PC-9 (cell line): ENCODE measurements around the gene CBLB.

Source experiments
- CTCF ChIP-seq: fragments of 200-600 bp; sonication (generic); conservative IDR thresholded peaks from 2 replicates; pipeline ENCODE4 v1.6.1; 2017; ENCODE audit warnings: mixed run types, antibody characterized with exemption, mild to moderate bottlenecking, moderate library complexity
- EZH2 ChIP-seq: fragments of 200-600 bp; sonication (generic); IDR thresholded peaks from 2 replicates; pipeline ENCODE4 v1.8.0; 2017; ENCODE audit warnings: antibody characterized with exemption, low read depth

GRCh38 chr3:105858017-105858416, 10.8 kb downstream of the CBLB start:
- TF ChIP-seq CTCF, result no peak
- no peak for TF ChIP-seq EZH2
